ENCODE results near the gene SLC2A13.

Gene SLC2A13

DNA sequence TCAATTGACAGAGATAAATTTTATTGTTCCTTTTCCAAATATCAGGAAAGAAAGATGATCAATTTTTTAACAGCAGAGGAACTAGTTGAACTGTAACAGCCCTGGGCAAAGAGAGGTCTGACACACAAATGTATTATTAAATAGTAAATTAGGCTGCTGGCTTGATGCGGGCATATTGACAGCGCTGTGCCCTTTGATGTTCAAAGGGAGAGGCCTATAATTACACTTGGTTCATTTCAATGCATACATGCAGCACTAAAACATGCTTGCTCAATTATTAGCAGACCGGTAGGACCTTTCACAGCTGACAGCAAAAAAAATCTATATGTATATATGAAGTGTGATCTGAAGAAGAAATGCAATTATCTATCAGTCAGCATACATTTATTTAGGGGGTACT, 219.8 kb downstream of the SLC2A13 start:
- Histone ChIP-seq H3K79me2 (ENCODE audit: insufficient read depth, low read length) (no peaks in the 10 kb centered on the region), H3K27me3 (ENCODE audit: low read length) (no peaks in the 10 kb centered on the region), H3K9me2 (replicated peaks; ENCODE audit: insufficient read depth, low read length) (no peaks in the 10 kb centered on the region), H4K20me1 (ENCODE audit: low read depth, low read length) (no peaks in the 10 kb centered on the region), H3F3A (ENCODE audit: insufficient read depth) (no peaks in the 10 kb centered on the region), H2AFZ (ENCODE audit: low read depth, low read length, severe bottlenecking) (no peak overlapping the region), H3K9ac (ENCODE audit: low read length) (no peak overlapping the region), H3K4me3 (ENCODE audit: insufficient read depth, low read length, poor library complexity, severe bottlenecking) (no peak overlapping the region), H3K9me3 (ENCODE audit: insufficient read depth, low read length) (no peaks in the 10 kb centered on the region), H3K4me2 (ENCODE audit: low read depth, low read length, poor library complexity, severe bottlenecking) (no peak overlapping the region), H3K36me3 (ENCODE audit: low read length) (no peaks in the 10 kb centered on the region), H3K27ac (ENCODE audit: low read depth, low read length) (no peak overlapping the region)
- TF ChIP-seq EZH2phosphoT487 (conservative IDR thresholded peaks at IDR 0.05; ENCODE audit: low read length): no peak
- TF ChIP-seq, protein P1, sequence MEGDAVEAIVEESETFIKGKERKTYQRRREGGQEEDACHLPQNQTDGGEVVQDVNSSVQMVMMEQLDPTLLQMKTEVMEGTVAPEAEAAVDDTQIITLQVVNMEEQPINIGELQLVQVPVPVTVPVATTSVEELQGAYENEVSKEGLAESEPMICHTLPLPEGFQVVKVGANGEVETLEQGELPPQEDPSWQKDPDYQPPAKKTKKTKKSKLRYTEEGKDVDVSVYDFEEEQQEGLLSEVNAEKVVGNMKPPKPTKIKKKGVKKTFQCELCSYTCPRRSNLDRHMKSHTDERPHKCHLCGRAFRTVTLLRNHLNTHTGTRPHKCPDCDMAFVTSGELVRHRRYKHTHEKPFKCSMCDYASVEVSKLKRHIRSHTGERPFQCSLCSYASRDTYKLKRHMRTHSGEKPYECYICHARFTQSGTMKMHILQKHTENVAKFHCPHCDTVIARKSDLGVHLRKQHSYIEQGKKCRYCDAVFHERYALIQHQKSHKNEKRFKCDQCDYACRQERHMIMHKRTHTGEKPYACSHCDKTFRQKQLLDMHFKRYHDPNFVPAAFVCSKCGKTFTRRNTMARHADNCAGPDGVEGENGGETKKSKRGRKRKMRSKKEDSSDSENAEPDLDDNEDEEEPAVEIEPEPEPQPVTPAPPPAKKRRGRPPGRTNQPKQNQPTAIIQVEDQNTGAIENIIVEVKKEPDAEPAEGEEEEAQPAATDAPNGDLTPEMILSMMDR (IDR thresholded peaks at IDR 0.05; ENCODE audit: insufficient read depth, low read length, poor library complexity, severe bottlenecking): no peak

DNA sequence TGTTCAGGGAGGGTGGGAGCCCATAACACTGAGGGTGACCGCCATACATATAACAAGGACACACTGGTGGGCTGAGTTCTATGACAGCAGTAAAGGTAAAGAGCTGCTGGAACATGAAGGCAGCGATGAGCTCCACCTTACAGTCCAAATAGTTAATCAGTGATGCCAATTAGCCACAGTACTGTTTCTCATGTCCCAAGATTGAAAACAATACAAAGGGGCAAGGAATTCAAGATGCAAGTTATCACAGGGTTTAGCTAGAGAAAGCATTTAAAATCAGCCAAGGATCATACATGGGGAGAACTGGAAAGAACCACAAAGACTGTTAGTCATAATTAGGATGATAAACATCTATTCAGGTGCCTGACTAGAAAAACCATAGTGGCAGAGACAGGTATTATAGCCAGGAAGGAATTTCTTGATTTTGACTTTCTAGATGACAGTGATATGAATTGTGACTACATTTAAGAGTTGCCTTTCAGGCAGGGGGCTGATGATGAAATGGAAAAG, 221.2 kb downstream of the SLC2A13 start:
- H3K4me2 ChIP-seq (ENCODE audit: low read depth, low read length, poor library complexity, severe bottlenecking): no peak overlapping the region
- H3K9me2 ChIP-seq (replicated peaks; ENCODE audit: insufficient read depth, low read length): no peaks in the 10 kb centered on the region
- H3K27me3 ChIP-seq (ENCODE audit: low read length): no peaks in the 10 kb centered on the region
- H3K9me3 ChIP-seq (ENCODE audit: insufficient read depth, low read length): no peaks in the 10 kb centered on the region
- H2AFZ ChIP-seq (ENCODE audit: low read depth, low read length, severe bottlenecking): no peak overlapping the region
- H3F3A ChIP-seq (ENCODE audit: insufficient read depth): no peaks in the 10 kb centered on the region
- H4K20me1 ChIP-seq (ENCODE audit: low read depth, low read length): no peaks in the 10 kb centered on the region
- no peak overlapping the region for H3K9ac ChIP-seq (ENCODE audit: low read length)
- no peak for TF ChIP-seq EZH2phosphoT487 (conservative IDR thresholded peaks at IDR 0.05; ENCODE audit: low read length)
- TF ChIP-seq, protein P1 (IDR thresholded peaks at IDR 0.05; ENCODE audit: insufficient read depth, low read length, poor library complexity, severe bottlenecking): no peak
- H3K79me2 ChIP-seq (ENCODE audit: insufficient read depth, low read length): no peaks in the 10 kb centered on the region
- H3K36me3 ChIP-seq (ENCODE audit: low read length): no peaks in the 10 kb centered on the region
- H3K27ac ChIP-seq (ENCODE audit: low read depth, low read length): no peak overlapping the region
- no peak overlapping the region for H3K4me3 ChIP-seq (ENCODE audit: insufficient read depth, low read length, poor library complexity, severe bottlenecking)

DNA sequence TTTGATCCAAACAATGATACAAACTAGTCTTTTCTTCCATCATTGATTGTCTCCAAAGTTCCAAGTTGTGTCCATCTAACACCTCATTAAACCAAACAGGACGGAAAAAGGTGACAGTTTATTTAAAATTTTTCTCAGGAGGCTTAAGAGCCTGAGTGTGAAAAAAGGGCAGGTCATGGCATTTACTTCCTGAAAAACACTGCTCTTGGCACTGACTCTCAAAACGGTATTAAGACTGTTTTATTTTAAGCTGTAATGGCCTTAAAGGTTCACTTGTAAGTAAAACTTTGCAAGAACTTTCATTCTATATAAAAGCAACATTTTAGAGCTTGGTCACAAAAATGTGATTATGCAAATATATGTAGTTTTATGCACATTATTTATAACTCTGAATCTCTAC, 222.5 kb downstream of the SLC2A13 start:
- Histone ChIP-seq H3K9ac (ENCODE audit: low read length) (no peak overlapping the region), H3K36me3 (ENCODE audit: low read length) (no peaks in the 10 kb centered on the region), H3K27ac (ENCODE audit: low read depth, low read length) (no peak overlapping the region), H3K9me3 (ENCODE audit: insufficient read depth, low read length) (peaks cover 7% of the 10 kb centered on the region), H4K20me1 (ENCODE audit: low read depth, low read length) (no peaks in the 10 kb centered on the region), H3K9me2 (replicated peaks; ENCODE audit: insufficient read depth, low read length) (no peaks in the 10 kb centered on the region), H3K4me2 (ENCODE audit: low read depth, low read length, poor library complexity, severe bottlenecking) (no peak overlapping the region), H3K4me3 (ENCODE audit: insufficient read depth, low read length, poor library complexity, severe bottlenecking) (no peak overlapping the region), H3F3A (ENCODE audit: insufficient read depth) (no peaks in the 10 kb centered on the region), H3K27me3 (ENCODE audit: low read length) (no peaks in the 10 kb centered on the region), H3K79me2 (ENCODE audit: insufficient read depth, low read length) (no peaks in the 10 kb centered on the region), H2AFZ (ENCODE audit: low read depth, low read length, severe bottlenecking) (no peak overlapping the region)
- TF ChIP-seq, protein P1 (IDR thresholded peaks at IDR 0.05; ENCODE audit: insufficient read depth, low read length, poor library complexity, severe bottlenecking): no peak
- TF ChIP-seq EZH2phosphoT487 (conservative IDR thresholded peaks at IDR 0.05; ENCODE audit: low read length): no peak
